Parathyroid adenoma (tissue), 2 donors: ENCODE data around the gene ICE1.

Source experiments
- H2AFZ ChIP-seq: fragments of 300-600 bp; sonication (generic); one replicate; pipeline ENCODE4 v1.7.0; 2017; ENCODE audit warnings: antibody characterized with exemption, mild to moderate bottlenecking
- H3K27ac ChIP-seq: fragments of 300-600 bp; sonication (generic); one replicate; pipeline ENCODE4 v1.7.0; 2017
- H3K27me3 ChIP-seq: fragments of 300-600 bp; sonication (generic); one replicate; pipeline ENCODE4 v1.7.0; 2017; ENCODE audit warnings: low read length; ENCODE audit not compliant: control insufficient read depth, insufficient read depth
- H3K36me3 ChIP-seq: fragments of 300-600 bp; sonication (generic); one replicate; pipeline ENCODE4 v1.7.0; 2017; ENCODE audit warnings: low read length; ENCODE audit not compliant: control insufficient read depth, insufficient read depth
- H3K4me1 ChIP-seq: fragments of 300-600 bp; sonication (generic); one replicate; pipeline ENCODE4 v1.7.0; 2017; ENCODE audit warnings: control low read depth
- H3K4me2 ChIP-seq: fragments of 300-600 bp; sonication (generic); one replicate; pipeline ENCODE4 v1.7.0; 2017; ENCODE audit warnings: low read length
- H3K4me3 ChIP-seq: fragments of 300-600 bp; sonication (generic); one replicate; pipeline ENCODE4 v1.7.0; 2017; ENCODE audit warnings: low read depth, low read length
- H3K79me2 ChIP-seq: fragments of 300-600 bp; sonication (generic); one replicate; pipeline ENCODE4 v1.7.0; 2017; ENCODE audit warnings: control low read depth
- H3K9ac ChIP-seq: fragments of 300-600 bp; sonication (generic); one replicate; pipeline ENCODE4 v1.7.0; 2017; ENCODE audit warnings: mild to moderate bottlenecking
- H3K9me3 ChIP-seq: fragments of 300-600 bp; sonication (generic); one replicate; pipeline ENCODE4 v1.7.0; 2017; ENCODE audit warnings: low read length; ENCODE audit not compliant: control insufficient read depth
- CTCF ChIP-seq: fragments of 300-600 bp; sonication (generic); IDR thresholded peaks from one replicate; pipeline ENCODE4 v1.7.0; 2017; ENCODE audit warnings: antibody characterized with exemption, mild to moderate bottlenecking
- donor health status: primary hyperparathyroidism.

Gene ICE1

GRCh38 chr5:5420251-5420650 lies 2.2 kb upstream of the ICE1 start:
- no peak overlapping the region for H3K4me3 ChIP-seq
- H2AFZ ChIP-seq: no peak overlapping the region
- no peaks in the 10 kb centered on the region for H3K9me3 ChIP-seq
- no peak overlapping the region for H3K9ac ChIP-seq
- no peak overlapping the region for H3K27ac ChIP-seq
- H3K4me1 ChIP-seq: peaks cover 23% of the 10 kb centered on the region
- peaks cover 27% of the 10 kb centered on the region for H3K79me2 ChIP-seq
- no peak for TF ChIP-seq CTCF
- no peak overlapping the region for H3K4me2 ChIP-seq
- H3K36me3 ChIP-seq: no peaks in the 10 kb centered on the region
- no peaks in the 10 kb centered on the region for H3K27me3 ChIP-seq

- H3K36me3 ChIP-seq: no peaks in the 10 kb centered on the region
- H3K4me3 ChIP-seq: peak overlapping the region; percentile 69
- peaks cover 26% of the 10 kb centered on the region for H3K4me1 ChIP-seq
- no peaks in the 10 kb centered on the region for H3K27me3 ChIP-seq
- peaks cover 38% of the 10 kb centered on the region for H3K79me2 ChIP-seq
- H3K27ac ChIP-seq: peak overlapping the region; percentile 99
- TF ChIP-seq CTCF: no peak
- no peaks in the 10 kb centered on the region for H3K9me3 ChIP-seq
- H3K9ac ChIP-seq: peak overlapping the region; percentile 32
- H3K4me2 ChIP-seq: peak overlapping the region; percentile 77
- H2AFZ ChIP-seq: peak overlapping the region; percentile 98
Measured at GRCh38 chr5:5421149-5421960, 1.1 kb upstream of the ICE1 start.

DNA sequence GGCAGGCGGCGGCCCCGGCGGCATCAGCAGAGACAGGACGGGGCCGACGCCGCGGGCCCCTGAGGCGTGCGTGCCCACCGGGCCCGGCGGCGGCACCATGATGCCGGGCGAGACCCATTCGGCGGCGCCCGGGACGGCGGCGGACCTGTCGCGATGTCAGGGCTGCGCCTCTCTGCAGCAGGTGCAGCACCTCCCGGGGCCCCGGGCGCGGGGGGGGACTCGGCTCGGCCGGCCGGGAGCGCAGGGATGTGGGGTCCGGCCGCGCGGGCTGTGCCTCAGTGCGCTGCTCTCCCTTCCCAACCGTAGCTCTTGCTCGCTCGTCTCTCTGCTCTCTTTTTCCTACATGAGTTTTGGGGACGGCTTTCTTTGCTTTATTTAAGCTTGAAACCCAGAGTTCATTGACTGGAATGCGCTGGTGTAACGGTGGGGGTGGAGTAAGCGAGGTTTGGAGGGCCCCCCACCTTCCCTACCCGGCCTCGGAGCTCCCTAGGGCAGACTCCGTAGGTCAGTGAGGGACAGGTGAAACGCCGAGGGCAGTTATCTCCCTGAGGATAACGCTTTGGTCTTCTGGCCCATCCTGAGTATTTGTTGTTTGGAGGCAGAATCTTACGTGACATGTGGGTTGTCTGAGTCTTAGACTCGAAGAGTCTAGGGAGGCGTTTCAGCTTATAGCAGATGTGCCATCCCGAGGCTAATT lies 490 bp downstream of the ICE1 start:
- Histone ChIP-seq H3K36me3 (no peaks in the 10 kb centered on the region), H3K27me3 (no peaks in the 10 kb centered on the region), H3K9me3 (no peaks in the 10 kb centered on the region), H3K4me2 (peak overlapping the region; percentile 91), H3K79me2 (peaks cover 53% of the 10 kb centered on the region), H3K9ac (peak overlapping the region; percentile 25), H3K27ac (peak overlapping the region; percentile 99), H3K4me3 (peak overlapping the region; percentile 69), H2AFZ (peak overlapping the region; percentile 98), H3K4me1 (peaks cover 34% of the 10 kb centered on the region)
- no peak for TF ChIP-seq CTCF

GRCh38 chr5:5423586-5423985 lies 1.1 kb downstream of the ICE1 start:
- Histone ChIP-seq H3K27ac (no peak overlapping the region), H3K4me1 (peaks cover 34% of the 10 kb centered on the region), H3K9ac (no peak overlapping the region), H2AFZ (no peak overlapping the region), H3K9me3 (no peaks in the 10 kb centered on the region), H3K4me2 (peak overlapping the region; percentile 91), H3K27me3 (no peaks in the 10 kb centered on the region), H3K36me3 (no peaks in the 10 kb centered on the region), H3K79me2 (peaks cover 56% of the 10 kb centered on the region), H3K4me3 (peak overlapping the region; percentile 69)
- TF ChIP-seq CTCF: no peak
